GM19438 (cell line): ENCODE results near the gene WEE2.

Experiments used
- ATAC-seq: cut with Tn5 transposase; IDR thresholded peaks from one replicate; pipeline ENCODE4 v1.9.1; 2021; ENCODE audit warnings: low read depth; ENCODE audit not compliant: unreplicated experiment

Gene WEE2

GRCh38 chr7:141708351-141708750 lies at the start of gene WEE2:
Gene WEE2 (plus strand): TSS chr7:141708353. CDS start chr7:141708759, 406 bp downstream.
- no peak for ATAC-seq

- no peak for ATAC-seq
Measured at GRCh38 chr7:141659501-141659900, 48.7 kb upstream of the WEE2 start.

DNA sequence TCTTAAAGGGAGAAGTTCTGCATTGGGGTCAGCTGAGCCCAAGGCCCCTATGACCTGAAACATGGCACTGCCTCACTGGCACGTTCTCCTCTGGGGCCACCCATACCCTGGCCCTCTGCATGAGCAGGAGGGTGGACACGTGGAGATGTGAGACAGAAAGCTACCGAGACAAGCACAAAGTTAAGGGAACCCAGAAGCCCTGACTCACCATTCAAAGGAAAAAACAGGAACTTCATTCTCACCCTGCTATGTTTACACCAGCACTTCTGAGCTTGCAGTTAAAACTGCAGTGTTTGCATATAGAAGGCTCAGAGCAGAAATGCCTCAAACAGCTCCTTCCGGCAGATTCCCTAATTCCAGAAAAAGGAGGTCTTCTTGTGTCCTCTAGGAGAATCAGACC lies 47.9 kb upstream of the WEE2 start:
- no peak for ATAC-seq

GRCh38 chr7:141663081-141663849 lies 44.9 kb upstream of the WEE2 start:
- no peak for ATAC-seq

- ATAC-seq = no peak
Measured at GRCh38 chr7:141664450-141664849, 43.7 kb upstream of the WEE2 start.

DNA sequence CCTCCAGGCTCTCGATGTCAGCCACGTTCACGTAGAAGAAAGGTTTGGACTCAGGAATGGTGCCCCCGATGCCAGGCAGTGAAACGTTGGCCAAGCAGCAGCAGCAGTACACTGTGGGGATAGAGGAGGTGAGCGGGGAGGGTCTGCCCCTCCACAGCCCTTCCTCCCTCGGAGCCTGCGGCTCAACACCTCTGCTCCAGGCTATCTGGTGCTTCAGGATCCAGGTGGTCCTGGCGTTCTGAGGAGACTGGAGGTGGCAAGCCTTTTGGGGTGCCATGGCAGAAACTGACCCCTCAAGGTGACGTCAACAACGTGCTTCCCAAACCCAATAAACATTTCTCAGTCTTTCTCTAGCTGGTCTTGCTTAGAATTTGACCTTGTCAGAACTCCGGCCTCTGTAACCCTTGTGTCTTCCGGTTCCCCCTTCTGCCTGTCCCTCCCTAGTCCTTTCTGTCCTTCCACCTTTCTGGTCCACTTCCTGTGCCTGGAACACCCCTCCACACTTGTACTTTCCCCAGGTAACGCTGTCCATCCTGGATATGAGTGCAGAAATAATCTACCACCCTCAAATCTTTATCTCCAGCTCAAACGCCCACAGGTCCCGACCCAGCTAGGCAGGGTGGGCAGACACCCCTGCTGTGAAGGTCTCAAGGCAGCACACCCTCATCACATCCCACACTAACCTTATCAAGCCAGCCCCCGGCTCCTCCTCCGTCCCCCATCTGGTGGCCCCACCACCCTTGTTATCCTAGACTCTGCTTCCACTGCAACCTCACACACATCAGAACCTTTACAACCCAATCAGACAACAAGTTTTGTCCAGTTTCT lies 42.7 kb upstream of the WEE2 start:
- no peak for ATAC-seq

DNA sequence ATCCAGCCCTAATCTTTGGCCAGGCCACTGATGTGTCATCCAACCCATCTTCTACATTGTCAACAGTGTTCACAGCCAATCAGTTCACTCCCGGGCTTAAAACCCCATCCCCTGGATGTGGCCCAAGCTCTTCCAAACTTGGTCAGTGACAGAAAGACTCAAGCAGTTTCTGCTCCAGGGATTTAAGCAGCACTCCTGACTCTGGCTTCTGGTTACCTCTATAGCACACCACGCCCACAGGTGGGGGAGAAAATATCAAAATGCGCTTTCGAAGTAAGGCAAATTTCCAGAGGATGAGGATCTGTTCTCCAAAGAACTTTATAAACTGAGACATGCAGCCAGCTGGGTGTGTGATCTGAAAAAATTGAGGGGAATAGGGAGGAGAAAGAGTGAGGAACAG lies 42.1 kb upstream of the WEE2 start:
- ATAC-seq = no peak

- ATAC-seq = no peak
Measured at GRCh38 chr7:141668853-141669252, 39.3 kb upstream of the WEE2 start.

- ATAC-seq = no peak
Measured at GRCh38 chr7:141671705-141672496, 36.3 kb upstream of the WEE2 start.

- no peak for ATAC-seq
Measured at GRCh38 chr7:141673346-141673745, 34.8 kb upstream of the WEE2 start.

DNA sequence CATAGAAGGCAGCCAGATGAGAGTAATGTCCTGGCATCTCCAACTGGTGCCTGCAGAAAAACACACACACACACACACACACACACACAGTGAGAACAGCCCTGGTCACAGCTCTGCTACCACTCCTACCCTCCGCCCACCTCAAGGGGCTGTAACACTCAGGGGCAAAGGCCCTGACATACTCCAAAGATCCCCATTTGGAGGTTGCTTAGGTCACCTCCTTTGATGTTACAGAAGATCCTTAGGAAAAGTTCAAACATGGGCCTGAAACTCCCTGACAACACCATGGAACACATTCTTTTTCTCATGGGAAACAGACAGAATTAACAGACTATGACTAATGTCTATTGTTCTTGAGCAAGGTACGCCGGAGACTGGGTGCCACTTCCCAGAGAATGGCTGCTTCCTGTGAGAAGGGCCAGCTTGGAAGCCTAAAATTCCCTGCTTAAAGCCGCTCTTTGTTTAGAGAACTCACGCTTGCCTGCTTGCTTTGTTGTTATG lies 33.9 kb upstream of the WEE2 start:
- no peak for ATAC-seq

GRCh38 chr7:141674702-141675101 lies 33.5 kb upstream of the WEE2 start:
- ATAC-seq = no peak

- ATAC-seq = no peak
Measured at GRCh38 chr7:141675436-141676215, 32.5 kb upstream of the WEE2 start.

DNA sequence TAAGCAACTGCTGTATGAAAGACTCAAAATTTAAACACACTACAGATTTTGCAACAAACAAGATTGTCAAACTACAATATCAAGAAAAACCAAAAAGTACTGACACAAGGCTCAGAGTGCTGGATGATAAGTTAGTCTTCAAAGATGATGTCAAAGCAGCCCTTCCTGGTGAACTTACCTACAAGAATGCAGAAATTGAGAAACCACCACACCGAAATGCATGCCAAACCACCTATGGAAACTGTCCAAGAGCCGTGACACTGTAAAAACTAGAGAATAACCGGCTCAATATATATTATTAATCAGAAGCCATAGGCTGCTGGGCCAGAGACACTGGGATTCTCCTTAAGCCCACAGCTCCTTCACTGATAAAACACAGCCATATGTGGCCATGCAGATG lies 31.5 kb upstream of the WEE2 start:
- no peak for ATAC-seq

DNA sequence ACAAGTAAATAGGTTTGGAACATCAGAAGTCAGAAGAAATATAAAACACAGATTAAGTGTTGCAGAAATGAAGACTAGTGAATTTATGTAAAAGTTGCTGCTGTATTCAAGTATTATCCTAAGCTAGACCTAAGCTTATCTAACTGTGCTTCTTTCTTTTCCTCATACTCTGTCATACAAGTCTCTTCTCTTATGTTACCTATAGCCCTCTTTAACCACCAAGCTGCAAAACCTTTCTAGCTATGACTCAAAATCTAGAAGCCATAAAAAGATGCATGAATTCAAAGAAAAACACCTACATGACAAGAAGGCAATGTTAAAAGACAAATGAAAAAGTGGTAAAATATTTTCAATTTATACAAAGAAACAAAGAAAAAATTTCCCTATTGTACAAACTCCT lies 29.1 kb upstream of the WEE2 start:
- ATAC-seq = no peak

DNA sequence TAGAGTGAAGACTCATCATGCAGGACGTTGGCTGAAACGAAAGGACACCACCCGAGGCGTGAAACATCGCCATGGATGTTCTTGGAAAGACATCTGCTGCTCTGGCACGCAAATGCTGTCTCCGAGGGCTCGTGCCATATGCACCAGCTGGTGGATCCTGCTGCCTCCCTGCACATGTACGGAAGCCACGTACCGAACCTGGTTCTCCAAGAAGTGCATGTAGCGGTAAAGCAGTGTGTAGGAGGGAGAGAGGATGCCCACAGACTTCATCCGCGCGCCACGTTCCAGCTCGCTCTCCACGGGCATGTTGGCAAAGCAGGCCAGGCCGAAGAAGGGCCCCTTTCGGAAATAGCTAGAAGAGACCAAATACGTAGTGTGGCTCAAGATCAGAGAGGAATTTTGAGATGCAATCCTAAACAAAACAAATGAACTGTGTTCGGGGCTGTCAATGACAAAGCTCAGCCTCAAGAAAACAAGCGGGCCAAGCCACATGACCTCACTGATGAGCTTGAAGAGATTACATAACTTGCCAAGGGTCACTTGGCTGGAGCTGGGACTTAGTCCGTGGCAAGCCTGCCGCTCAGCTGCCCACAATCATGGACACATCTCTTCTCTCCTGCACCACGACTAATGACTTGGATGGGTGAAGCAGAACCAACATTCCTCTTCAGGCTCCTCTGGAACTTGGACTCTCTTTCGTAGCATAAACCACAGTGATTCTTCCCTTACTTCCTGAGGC lies 22.7 kb upstream of the WEE2 start:
- no peak for ATAC-seq

DNA sequence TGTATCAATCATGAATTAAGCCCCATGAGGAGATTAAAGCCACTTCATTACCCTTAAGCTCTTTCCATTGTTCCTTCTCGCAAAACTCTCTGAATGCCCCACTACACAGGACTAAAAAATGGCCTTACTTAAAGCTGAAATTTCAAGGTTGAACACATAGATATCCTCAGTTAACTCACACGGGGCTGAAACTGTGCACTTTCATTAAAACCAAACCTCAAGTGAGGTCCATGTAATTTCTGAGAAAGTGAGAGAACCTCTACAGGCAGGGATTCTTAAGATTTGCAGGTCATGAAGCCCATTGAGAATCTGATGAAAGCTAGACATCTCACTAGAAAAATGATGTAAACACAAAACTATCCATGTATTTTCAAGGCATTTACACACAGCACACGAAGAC lies 22.1 kb upstream of the WEE2 start:
- no peak for ATAC-seq

GRCh38 chr7:141686670-141687069 lies 21.5 kb upstream of the WEE2 start:
- no peak for ATAC-seq

- ATAC-seq = no peak
Measured at GRCh38 chr7:141688043-141688442, 20.1 kb upstream of the WEE2 start.
